COR-L47 (cell line): ENCODE data around the gene OCEL1.
"Not testable (repeated sequence)": the region's sequence is repeated elsewhere in the genome, so short reads cannot be mapped to it uniquely, and the experiment has no call there.

Experiments used
- DNase-seq: peaks from one replicate; lab custom pipeline; 2025; lab: John Stamatoyannopoulos, UW

The OCEL1 gene, protein sequence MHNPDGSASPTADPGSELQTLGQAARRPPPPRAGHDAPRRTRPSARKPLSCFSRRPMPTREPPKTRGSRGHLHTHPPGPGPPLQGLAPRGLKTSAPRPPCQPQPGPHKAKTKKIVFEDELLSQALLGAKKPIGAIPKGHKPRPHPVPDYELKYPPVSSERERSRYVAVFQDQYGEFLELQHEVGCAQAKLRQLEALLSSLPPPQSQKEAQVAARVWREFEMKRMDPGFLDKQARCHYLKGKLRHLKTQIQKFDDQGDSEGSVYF

GRCh38 chr19:17226002-17226933 lies at the start of gene OCEL1:
Gene OCEL1 (plus strand): TSS chr19:17226226. CDS start chr19:17226248, 22 bp downstream.
- DNase-seq = peak; percentile 97

DNA sequence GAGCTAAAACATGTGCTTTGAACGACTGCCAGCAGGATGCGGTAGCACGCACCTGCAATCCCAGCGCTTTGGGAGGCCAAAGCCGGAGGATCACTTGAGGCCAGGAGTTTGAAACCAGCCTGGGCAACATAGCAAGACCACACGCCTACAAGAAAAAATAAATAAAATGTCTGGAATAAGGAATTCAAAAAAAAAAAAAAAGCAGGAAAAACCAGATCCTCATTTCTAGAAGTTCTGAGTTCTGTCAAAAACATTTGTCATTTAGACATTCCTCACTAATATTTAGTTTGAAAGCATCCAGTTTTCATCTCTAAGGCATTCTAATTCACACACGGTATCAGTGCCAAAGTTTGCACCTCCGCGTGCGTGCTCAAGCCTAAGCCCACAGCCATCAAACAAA lies 47.7 kb upstream of the OCEL1 start:
- DNase-seq = no peak

DNA sequence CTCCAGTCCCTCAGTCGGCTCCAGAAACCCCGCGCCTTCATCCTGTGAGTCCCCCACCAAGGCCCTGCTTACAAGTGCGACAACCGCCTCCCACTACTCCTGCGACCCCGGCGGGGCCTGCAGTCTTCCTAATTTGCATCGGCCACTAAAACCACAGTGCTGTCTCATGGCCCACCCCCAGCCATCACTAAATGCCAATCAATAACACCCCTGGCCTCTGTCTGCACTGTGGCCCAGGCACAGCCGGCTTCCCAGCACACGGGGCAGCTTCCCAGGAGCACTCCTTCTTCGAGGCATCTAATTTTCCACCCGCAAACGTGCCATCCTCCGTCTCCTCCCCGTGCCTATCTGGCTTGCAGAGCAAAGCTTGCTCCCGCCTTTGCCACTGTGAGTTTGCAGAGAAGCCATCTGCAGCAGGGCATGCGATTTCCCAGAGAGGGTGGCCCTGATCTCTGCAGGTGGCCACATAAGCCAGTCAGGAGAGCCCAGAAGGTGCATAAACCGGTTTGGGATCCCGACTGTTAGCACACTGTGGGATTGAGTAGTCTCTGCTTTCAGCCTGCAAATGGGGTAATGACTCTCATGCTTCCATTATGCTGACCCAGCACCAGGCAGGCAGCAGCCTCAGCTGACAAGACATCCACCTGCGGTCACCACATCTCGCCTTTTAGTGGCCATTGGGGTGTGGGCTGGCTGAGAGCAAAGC lies 44.9 kb upstream of the OCEL1 start:
- DNase-seq = no peak

GRCh38 chr19:17183271-17183761 lies 42.7 kb upstream of the OCEL1 start:
- no peak for DNase-seq

DNA sequence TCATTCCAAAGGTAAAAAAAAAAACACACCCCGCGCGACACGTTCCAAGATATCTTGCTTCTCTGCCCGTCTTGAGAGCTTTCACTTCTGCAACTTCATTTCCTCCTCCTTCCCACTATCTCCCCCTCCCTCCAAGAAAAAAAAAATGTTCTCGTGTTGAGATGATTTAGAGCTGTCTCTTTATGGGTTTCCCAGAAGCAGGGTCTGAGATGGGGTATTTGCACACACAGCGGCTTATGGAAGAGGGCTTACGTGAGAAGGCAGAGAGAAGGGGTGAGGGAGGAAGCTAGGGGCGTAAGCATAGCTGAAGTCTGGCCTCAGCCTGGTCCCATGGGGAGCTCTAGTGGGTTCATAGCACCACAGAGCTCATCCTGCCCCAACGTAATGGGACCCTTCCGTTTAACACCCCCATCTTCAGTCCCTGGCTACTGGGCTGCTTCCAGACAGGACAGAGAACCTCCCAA lies 42.1 kb upstream of the OCEL1 start:
- no peak for DNase-seq

DNA sequence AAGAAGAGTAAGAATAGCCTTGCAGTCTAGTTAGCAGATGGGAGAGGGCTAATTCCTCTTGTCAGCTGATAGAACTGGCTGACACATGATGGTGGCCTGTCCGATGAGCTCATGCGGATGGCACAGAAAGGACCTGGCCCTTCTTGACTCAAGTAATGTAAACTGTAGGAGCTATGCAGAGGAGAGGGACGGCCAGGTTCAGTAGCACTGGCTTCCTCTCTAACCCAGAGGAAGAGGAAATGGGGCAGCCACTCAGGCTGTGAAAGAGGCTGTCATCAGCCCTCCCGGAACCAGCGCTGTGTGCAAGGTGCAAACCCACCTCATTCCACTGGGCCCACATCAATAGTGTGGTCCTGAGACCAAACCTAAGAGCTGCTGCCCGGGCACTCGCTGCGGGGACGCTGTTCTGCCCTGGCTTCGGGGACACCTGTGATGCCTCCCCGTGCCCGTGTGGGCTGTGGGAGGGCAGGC lies 41.6 kb upstream of the OCEL1 start:
- no peak for DNase-seq

DNA sequence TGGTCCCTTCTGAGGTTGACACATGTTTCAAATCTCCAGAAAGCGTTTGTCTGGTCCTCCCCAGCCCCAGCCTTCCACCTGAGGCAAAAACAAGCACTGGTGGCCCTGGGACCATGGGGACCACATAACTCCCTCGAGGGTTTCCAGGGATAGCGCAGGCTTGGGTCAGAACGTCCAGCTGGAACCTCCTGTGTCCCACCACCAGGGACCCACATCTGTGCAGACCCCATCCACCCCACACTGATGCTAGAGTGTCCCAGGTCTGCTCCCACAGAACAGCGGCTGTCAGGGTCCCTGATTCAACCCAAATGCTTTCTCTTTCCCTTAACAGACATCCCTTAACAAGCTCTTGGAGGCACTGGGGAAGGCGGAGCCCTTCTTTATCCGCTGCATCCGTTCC lies 40.4 kb upstream of the OCEL1 start:
- DNase-seq = no peak

DNA sequence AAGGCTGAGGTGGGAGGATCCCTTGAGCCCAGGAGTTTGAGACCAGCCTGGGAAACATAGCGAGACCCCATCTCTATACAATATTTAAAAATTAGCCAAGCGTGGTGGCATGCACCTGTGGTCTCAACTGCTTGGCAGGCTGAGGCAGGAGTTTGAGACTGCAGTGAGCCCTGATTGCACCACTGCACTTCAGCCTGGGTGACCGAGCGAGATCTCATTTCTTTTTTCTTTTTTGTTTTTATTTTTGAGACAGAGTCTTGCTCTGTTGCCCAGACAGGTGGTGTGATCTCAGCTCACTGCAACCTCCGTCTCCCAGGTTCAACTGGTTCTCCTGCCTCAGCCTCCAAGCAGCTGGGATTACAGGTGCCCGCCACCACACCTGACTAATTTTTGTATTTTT lies 34.3 kb upstream of the OCEL1 start:
- not testable (repeated sequence) for DNase-seq

DNA sequence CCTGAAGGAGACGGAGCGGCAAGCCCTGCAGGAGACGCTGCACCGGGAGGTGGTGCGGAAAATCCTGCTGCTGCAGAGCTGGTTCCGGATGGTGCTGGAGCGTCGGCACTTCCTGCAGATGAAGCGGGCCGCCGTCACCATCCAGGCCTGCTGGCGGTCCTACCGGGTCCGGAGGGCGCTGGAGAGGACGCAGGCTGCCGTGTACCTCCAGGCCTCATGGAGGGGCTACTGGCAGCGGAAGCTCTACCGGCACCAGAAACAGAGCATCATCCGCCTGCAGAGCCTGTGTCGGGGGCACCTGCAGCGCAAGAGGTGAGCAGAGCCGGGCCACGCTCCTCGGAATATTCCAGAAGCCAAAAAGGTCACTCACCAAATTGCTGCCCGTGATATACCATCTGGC lies 33.3 kb upstream of the OCEL1 start:
- no peak for DNase-seq

DNA sequence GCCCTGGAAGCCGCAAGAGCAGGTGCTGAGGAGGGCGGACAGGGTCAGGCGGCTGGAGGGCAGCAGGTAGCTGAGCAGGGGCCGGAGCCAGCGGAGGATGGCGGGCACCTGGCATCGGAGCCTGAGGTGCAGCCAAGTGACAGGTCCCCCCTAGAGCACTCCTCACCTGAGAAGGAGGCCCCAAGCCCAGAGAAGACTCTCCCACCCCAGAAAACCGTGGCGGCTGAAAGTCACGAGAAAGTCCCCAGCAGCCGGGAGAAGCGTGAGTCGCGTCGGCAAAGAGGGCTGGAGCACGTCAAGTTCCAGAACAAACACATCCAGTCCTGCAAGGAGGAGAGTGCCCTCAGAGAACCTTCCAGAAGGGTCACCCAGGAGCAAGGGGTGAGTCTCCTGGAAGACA lies 31.4 kb upstream of the OCEL1 start:
- DNase-seq = no peak

DNA sequence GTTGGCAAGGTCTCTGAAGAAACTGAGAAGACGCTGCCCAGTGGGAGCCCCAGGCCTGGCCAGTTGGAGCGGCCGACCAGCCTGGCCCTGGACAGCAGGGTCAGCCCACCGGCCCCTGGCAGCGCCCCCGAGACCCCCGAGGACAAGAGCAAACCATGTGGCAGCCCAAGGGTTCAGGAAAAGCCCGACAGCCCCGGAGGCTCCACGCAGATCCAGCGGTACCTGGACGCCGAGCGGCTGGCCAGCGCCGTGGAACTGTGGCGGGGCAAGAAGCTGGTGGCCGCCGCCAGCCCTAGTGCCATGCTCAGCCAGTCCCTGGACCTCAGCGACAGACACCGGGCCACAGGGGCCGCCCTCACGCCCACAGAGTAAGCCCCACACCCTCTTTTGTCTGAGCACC lies 30.9 kb upstream of the OCEL1 start:
- DNase-seq = no peak

- no peak for DNase-seq
Measured at GRCh38 chr19:17196610-17197009, 29.4 kb upstream of the OCEL1 start.

- DNase-seq = no peak
Measured at GRCh38 chr19:17197666-17198065, 28.4 kb upstream of the OCEL1 start.

GRCh38 chr19:17200408-17201079 lies 25.5 kb upstream of the OCEL1 start:
- no peak for DNase-seq

GRCh38 chr19:17202249-17202648 lies 23.8 kb upstream of the OCEL1 start:
- no peak for DNase-seq

DNA sequence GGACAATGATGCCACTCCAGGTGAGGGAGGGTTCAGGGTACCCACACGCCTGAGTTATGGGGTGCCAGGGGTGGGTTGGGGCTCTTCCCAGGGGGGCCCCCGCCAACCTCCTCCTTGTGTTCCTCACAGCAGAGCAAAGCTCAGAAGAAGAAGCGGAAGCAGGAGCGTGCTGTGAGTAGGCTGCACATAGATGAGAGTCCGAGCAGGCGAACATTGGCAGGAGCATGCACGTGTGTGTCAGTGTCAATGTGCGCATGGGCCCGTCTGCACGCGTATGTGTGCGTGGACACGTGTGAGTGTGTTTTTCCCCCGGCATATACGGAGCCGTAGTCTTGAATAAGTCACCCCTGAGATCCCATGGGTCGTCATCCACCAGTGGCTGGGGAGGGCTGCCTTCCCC lies 23.3 kb upstream of the OCEL1 start:
- no peak for DNase-seq

GRCh38 chr19:17205237-17206140 lies 20.5 kb upstream of the OCEL1 start:
- peak; percentile 25 for DNase-seq

DNA sequence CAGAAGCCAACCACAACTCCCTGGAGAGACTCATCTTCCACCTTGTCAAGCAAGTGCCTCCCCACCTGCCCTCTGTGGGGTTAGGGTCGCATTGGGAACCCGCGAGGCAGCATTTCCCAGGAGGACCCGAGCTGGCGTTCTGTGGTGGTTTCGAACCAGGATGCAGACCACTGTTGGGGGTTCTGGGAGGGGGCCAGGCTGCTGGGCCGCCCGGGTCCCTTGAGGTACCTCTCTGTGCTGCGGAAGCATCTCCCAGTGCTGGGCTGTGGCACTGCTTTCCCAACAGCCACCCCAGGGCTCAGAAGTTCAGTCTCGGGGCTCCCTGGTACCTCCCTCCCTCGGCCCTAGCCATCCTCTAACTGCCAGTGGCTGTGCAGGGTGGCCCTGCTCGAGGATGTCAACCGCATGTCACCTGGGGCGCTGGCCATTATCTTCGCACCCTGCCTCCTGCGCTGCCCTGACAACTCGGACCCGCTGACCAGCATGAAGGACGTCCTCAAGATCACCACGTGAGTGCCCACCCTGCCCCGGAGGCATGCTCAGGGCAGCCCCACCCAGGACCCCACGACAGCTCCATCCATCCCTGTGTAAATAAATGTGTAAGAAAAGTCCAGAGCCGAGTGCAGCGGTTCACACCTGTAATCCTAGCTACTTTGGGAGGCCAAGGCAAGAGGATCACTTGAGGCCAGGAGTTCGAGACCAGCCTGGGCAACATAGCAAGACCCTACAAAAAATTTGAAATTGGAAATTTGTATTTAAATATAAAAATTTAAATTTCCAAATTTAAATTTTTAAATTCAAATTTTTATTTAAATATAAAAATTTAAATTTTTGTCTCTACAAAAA lies 19.1 kb upstream of the OCEL1 start:
- no peak for DNase-seq

DNA sequence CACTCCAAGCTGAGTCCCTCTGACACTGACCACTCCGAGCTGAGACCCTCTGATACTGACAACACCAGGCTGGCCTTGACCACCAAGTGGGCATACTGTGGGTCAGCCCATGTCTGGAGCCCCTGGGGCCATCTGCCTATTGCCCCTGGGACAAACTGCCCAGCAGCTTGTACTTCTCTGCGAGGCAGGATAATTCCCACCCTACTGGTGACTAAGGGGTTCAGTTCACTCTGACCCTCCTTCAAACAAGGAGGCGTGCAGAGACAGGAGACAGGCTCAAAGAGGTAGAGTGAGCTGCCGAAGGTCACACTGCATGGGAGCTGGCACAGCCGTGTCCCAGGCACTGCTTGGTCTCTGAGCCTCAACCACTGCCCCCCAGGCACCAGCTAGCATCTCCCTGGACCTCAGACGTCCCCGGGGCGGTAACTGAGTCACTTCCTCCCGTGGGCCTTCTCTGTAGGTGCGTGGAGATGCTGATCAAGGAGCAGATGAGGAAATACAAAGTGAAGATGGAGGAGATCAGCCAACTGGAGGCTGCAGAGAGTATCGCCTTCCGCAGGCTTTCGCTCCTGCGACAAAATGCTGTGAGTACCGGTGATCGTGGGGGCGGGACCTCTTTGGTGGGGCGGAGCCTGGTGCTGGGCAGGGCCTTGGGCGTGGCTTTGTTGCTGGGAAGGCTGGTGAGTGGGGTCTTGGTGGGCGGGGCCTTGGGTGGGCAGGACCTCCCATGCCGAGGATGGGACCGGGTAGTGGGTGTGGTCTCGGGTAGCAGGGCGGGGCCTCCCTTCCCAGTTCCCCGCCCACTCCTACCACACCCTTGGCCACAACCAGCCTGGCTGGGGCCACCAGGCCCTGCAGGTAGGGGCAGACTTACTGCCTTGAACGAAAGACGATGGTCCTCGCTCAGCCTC lies 16.6 kb upstream of the OCEL1 start:
- DNase-seq = no peak
